ENCODE data around the gene CPA4. TPM values are rescaled to one million over a fixed set of nuclear protein-coding genes. Genes with fewer than 3 reads are reported as not detected.

Gene CPA4
- total RNA-seq, 6 experiments from 2014 or later, result 5.8 to 23.2 (median 20.0) TPM

GRCh38 chr7:130276796-130277762, 15.9 kb upstream of the CPA4 start:
- no peak overlapping the region for H3K27ac Mint-ChIP-seq
- no peak for TF ChIP-seq CTCF (IDR thresholded peaks at IDR 0.05)
- no peak for DNase-seq
- no peak overlapping the region for H3K4me3 Mint-ChIP-seq
- H3K9me3 Mint-ChIP-seq, result no peaks in the 10 kb centered on the region
- H3K27me3 Mint-ChIP-seq (ENCODE audit: insufficient read depth), result peaks cover 12% of the 10 kb centered on the region; the same call in 1 of the 2 replicates
- H3K4me1 Mint-ChIP-seq (ENCODE audit: low read depth), result peaks cover 50% of the 10 kb centered on the region
- H3K36me3 Mint-ChIP-seq (ENCODE audit: low read depth), result no peaks in the 10 kb centered on the region

GRCh38 chr7:130277763-130278643, 15.0 kb upstream of the CPA4 start:
- H3K27ac Mint-ChIP-seq, result no peak overlapping the region
- H3K4me1 Mint-ChIP-seq (ENCODE audit: low read depth), result peaks cover 45% of the 10 kb centered on the region
- TF ChIP-seq CTCF (IDR thresholded peaks at IDR 0.05), result peak; percentile 75
- H3K9me3 Mint-ChIP-seq, result no peaks in the 10 kb centered on the region
- H3K36me3 Mint-ChIP-seq (ENCODE audit: low read depth), result no peaks in the 10 kb centered on the region
- H3K27me3 Mint-ChIP-seq (ENCODE audit: insufficient read depth), result peaks cover 15% of the 10 kb centered on the region; the same call in 1 of the 2 replicates
- H3K4me3 Mint-ChIP-seq, result no peak overlapping the region
- DNase-seq, result peak; percentile 35

- Mint-ChIP-seq H3K27me3 (ENCODE audit: insufficient read depth) (peaks cover 8% of the 10 kb centered on the region), H3K27ac (no peak overlapping the region), H3K4me1 (ENCODE audit: low read depth) (peaks cover 36% of the 10 kb centered on the region), H3K36me3 (ENCODE audit: low read depth) (no peaks in the 10 kb centered on the region), H3K9me3 (no peaks in the 10 kb centered on the region), H3K4me3 (no peak overlapping the region)
- peak; percentile 23 for DNase-seq
- TF ChIP-seq CTCF (IDR thresholded peaks at IDR 0.05), result no peak
These were observed 14.1 kb upstream of the CPA4 start for GRCh38 chr7:130278860-130279259.

- no peak for TF ChIP-seq CTCF (IDR thresholded peaks at IDR 0.05)
- DNase-seq, result no peak
- peaks cover 33% of the 10 kb centered on the region for H3K4me1 Mint-ChIP-seq (ENCODE audit: low read depth)
- H3K27ac Mint-ChIP-seq, result no peak overlapping the region
- H3K36me3 Mint-ChIP-seq (ENCODE audit: low read depth), result no peaks in the 10 kb centered on the region
- peaks cover 12% of the 10 kb centered on the region for H3K27me3 Mint-ChIP-seq (ENCODE audit: insufficient read depth)
- H3K4me3 Mint-ChIP-seq, result no peak overlapping the region
- H3K9me3 Mint-ChIP-seq, result no peaks in the 10 kb centered on the region
These were observed 13.7 kb upstream of the CPA4 start for GRCh38 chr7:130279286-130279685.

GRCh38 chr7:130279906-130280305, 13.1 kb upstream of the CPA4 start:
- Mint-ChIP-seq H3K9me3 (no peaks in the 10 kb centered on the region), H3K4me3 (no peak overlapping the region), H3K27ac (no peak overlapping the region), H3K27me3 (ENCODE audit: insufficient read depth) (peaks cover 14% of the 10 kb centered on the region), H3K4me1 (ENCODE audit: low read depth) (peaks cover 33% of the 10 kb centered on the region), H3K36me3 (ENCODE audit: low read depth) (no peaks in the 10 kb centered on the region)
- DNase-seq, result no peak
- no peak for TF ChIP-seq CTCF (IDR thresholded peaks at IDR 0.05)
